Embryonic facial prominence (tissue), 1 donor: ENCODE results near the gene CHD9.
"Not testable (repeated sequence)": the region's sequence is repeated elsewhere in the genome, so short reads cannot be mapped to it uniquely, and the experiment has no call there.

ENCODE experiments used
- DNase-seq: peaks from one replicate; pipeline ENCODE4 v3.0.0-alpha.2; 2016; ENCODE audit errors: extremely low spot score

The CHD9 gene

GRCh38 chr16:53054670-53055485 is at the start of gene CHD9:
TSS of gene CHD9 (plus strand) at chr16:53054991. CDS start at chr16:53156090, 101,099 bp downstream.
- peak; percentile 77 for DNase-seq

GRCh38 chr16:53007095-53007494 is 47.7 kb upstream of the CHD9 start:
- DNase-seq, result no peak

- no peak for DNase-seq
Observed at GRCh38 chr16:53014287-53014686, 40.5 kb upstream of the CHD9 start.

- no peak for DNase-seq
Observed at GRCh38 chr16:53018834-53019416, 35.9 kb upstream of the CHD9 start.

- DNase-seq, result no peak
Observed at GRCh38 chr16:53022374-53022773, 32.4 kb upstream of the CHD9 start.

- DNase-seq, result no peak
Observed at GRCh38 chr16:53024045-53024444, 30.7 kb upstream of the CHD9 start.

- no peak for DNase-seq
Observed at GRCh38 chr16:53029971-53030370, 24.8 kb upstream of the CHD9 start.

GRCh38 chr16:53031323-53031942 is 23.4 kb upstream of the CHD9 start:
- DNase-seq, result no peak

GRCh38 chr16:53034306-53034705 is 20.5 kb upstream of the CHD9 start:
- DNase-seq, result no peak

GRCh38 chr16:53035176-53035942 is 19.4 kb upstream of the CHD9 start:
- no peak for DNase-seq

GRCh38 chr16:53036066-53036465 is 18.7 kb upstream of the CHD9 start:
- DNase-seq, result no peak

- not testable (repeated sequence) for DNase-seq
Observed at GRCh38 chr16:53036711-53037110, 18.1 kb upstream of the CHD9 start.

- no peak for DNase-seq
Observed at GRCh38 chr16:53040788-53041187, 14.0 kb upstream of the CHD9 start.

- no peak for DNase-seq
Observed at GRCh38 chr16:53041320-53042051, 13.3 kb upstream of the CHD9 start.

- DNase-seq, result no peak
Observed at GRCh38 chr16:53042235-53042701, 12.5 kb upstream of the CHD9 start.

GRCh38 chr16:53043428-53043831 is 11.4 kb upstream of the CHD9 start:
- DNase-seq, result no peak

- no peak for DNase-seq
Observed at GRCh38 chr16:53043986-53044601, 10.7 kb upstream of the CHD9 start.

GRCh38 chr16:53045341-53046220 is 9.2 kb upstream of the CHD9 start:
- no peak for DNase-seq

GRCh38 chr16:53047515-53047914 is 7.3 kb upstream of the CHD9 start:
- DNase-seq, result not testable (repeated sequence)
